ENCODE data around the gene BNIP1. TPM values are rescaled to one million over a fixed set of nuclear protein-coding genes. Genes with fewer than 3 reads are reported as not detected.

The BNIP1 gene
- total RNA-seq, 1 donor from 2014 or later, result 9.1 TPM

DNA sequence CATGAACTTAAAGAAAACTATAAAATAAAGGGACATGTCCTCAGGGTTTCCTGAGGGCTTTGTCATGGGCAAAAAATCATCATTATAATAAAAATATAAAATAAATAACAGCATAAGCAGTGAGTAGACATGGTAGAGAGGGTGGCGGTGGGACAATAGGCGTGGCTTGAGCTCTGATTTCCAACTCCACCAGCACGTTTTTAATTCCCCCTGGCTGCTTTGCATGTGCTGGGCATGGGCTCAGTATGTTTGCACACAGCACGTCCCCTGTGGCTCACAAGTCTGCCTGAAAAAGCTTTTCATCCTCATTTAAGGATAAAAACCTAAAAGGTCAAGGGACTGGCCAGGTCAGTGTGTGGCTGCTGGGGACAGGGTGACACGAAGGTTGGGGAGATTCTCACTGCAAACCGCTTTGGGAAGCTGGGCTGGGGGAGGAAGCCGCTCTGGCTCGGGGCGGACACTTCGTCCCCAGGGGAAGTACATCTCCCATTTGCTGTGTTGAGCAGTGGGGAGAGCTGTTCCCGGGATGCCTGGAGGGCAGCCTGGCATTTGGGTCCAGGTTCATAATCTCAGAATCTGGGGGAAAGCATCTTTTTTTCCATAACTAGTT is 58.0 kb downstream of the BNIP1 start:
- no peaks in the 10 kb centered on the region for H3K9me3 ChIP-seq
- H3K27ac ChIP-seq, result no peak overlapping the region
- ATAC-seq, result no peak
- TF ChIP-seq, protein P1, sequence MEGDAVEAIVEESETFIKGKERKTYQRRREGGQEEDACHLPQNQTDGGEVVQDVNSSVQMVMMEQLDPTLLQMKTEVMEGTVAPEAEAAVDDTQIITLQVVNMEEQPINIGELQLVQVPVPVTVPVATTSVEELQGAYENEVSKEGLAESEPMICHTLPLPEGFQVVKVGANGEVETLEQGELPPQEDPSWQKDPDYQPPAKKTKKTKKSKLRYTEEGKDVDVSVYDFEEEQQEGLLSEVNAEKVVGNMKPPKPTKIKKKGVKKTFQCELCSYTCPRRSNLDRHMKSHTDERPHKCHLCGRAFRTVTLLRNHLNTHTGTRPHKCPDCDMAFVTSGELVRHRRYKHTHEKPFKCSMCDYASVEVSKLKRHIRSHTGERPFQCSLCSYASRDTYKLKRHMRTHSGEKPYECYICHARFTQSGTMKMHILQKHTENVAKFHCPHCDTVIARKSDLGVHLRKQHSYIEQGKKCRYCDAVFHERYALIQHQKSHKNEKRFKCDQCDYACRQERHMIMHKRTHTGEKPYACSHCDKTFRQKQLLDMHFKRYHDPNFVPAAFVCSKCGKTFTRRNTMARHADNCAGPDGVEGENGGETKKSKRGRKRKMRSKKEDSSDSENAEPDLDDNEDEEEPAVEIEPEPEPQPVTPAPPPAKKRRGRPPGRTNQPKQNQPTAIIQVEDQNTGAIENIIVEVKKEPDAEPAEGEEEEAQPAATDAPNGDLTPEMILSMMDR (IDR thresholded peaks at IDR 0.05), result no peak
- no peaks in the 10 kb centered on the region for H3K4me1 ChIP-seq
- peaks cover 35% of the 10 kb centered on the region for H3K27me3 ChIP-seq
- H3K36me3 ChIP-seq, result no peaks in the 10 kb centered on the region
- no peak overlapping the region for H3K4me3 ChIP-seq
- intact Hi-C loops (cut with DNase I), result no loop called here
- DNase-seq, result no peak

DNA sequence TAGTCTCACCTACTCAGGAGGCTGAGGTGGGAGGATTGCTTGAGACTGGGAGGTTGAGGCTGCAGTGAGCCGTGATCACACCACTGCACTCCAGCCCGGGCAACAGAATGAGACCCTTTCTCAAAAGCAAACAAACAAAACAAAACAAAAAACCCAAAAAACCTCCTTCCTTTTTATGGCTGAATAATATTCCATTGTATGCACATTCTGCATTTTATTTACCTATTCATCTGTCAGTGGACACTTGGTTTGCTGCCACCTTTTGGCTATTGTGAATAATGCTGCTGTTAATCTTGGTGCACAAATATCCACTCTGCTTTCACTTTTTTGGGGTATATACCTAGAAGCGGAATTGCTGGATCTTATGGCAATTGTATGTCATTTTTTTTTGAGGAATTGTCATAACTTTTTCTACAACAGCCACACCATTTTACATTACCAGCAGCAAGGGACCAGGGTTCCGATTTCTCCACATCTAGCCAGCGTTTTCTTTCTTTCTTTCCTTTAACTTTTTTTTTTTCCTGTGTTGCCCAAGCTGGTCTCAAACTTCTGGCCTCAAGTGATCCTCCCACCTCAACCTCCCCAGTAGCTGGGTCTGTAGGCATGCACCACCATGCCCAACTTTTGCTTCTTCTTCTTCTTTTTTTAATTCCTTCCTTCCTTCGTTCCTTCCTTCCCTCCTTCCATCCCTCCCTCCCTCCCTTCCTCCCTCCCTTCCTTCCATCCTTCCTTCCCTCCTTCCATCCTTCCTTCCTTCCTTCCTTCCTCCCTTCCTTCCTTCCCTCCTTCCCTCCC is 60.1 kb downstream of the BNIP1 start:
- intact Hi-C loops (cut with DNase I), result no loop called here
- no peak for DNase-seq
- Histone ChIP-seq H3K36me3 (no peaks in the 10 kb centered on the region), H3K4me3 (no peak overlapping the region), H3K4me1 (no peaks in the 10 kb centered on the region), H3K27ac (no peak overlapping the region), H3K9me3 (no peaks in the 10 kb centered on the region), H3K27me3 (peaks cover 31% of the 10 kb centered on the region)
- TF ChIP-seq, protein P1 (IDR thresholded peaks at IDR 0.05), result peak; percentile 57
- ATAC-seq, result no peak

DNA sequence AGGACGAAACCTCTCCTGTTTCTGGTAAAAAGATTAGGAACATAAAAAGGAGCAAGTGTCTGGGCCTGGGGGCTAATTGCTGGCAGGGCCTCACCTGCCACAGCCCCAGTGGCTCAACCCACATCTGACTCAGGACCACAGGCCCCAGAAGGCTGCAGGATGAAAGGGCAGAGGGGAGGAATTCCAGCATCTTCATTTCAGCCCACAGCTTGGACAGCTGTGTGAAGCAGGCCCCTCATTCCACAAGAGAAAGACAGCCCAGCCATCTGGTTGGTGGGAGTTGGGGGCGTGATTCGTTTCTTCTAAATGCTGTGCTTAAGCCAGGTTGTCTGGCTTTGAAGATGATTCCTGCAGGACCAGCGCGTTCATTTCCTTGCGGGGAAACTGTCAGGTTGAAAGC is 61.6 kb downstream of the BNIP1 start:
- Histone ChIP-seq H3K27ac (no peak overlapping the region), H3K9me3 (no peaks in the 10 kb centered on the region), H3K36me3 (no peaks in the 10 kb centered on the region), H3K4me1 (no peaks in the 10 kb centered on the region), H3K4me3 (no peak overlapping the region), H3K27me3 (peaks cover 31% of the 10 kb centered on the region)
- DNase-seq, result no peak
- TF ChIP-seq, protein P1 (IDR thresholded peaks at IDR 0.05), result no peak
- no peak for ATAC-seq
- intact Hi-C loops (cut with DNase I), result no loop called here

DNA sequence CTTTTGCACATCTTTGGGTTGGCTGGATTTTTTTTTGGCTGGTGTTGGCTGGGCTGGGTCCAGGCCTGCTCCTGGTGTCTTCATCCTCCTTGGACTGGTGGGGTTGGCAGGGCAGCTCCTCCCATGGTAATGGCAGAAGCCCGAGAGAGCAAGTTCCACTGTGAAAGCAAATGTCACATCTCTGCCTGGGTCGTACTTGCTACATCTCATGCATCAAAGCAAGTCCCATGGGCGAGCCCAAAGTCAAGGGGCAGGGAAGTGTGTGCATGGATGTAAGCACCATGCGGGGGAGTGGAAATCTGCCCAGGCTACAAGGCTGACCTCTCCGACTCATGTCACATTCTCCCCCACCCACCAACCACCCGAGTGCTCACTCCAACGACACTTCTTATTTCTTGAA is 64.0 kb downstream of the BNIP1 start:
- Histone ChIP-seq H3K27ac (no peak overlapping the region), H3K4me3 (no peak overlapping the region), H3K4me1 (no peaks in the 10 kb centered on the region), H3K36me3 (no peaks in the 10 kb centered on the region), H3K9me3 (no peaks in the 10 kb centered on the region), H3K27me3 (peaks cover 10% of the 10 kb centered on the region)
- intact Hi-C loops (cut with DNase I), result no loop called here
- ATAC-seq (no peak), DNase-seq (peak; percentile 35)
- TF ChIP-seq, protein P1 (IDR thresholded peaks at IDR 0.05), result no peak

DNA sequence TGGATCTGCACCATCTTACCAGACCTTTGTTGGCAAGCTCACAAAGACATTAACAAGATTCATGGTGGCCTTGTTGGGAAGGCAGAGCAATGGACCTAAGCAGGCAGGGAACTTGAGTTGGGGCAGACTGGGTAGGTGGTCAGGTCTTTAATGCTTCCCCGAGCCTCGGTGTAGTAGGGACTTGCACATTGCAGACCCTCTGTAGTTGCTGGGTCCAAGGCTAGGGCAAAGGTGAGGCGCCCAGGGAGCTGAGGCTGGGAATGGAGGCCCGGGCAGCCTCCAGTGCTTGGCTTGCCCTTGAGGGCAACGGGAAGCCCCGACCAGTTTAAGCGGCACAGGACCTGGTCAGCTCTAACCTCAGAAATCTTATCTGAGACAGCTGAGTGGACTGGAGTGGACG is 66.5 kb downstream of the BNIP1 start:
- Histone ChIP-seq H3K4me1 (no peaks in the 10 kb centered on the region), H3K36me3 (no peaks in the 10 kb centered on the region), H3K27ac (no peak overlapping the region), H3K27me3 (no peaks in the 10 kb centered on the region), H3K9me3 (no peaks in the 10 kb centered on the region), H3K4me3 (no peak overlapping the region)
- TF ChIP-seq, protein P1 (IDR thresholded peaks at IDR 0.05), result no peak
- peak; percentile 41 for DNase-seq
- no peak for ATAC-seq
- intact Hi-C loops (cut with DNase I), result no loop called here

Data from upper lobe of right lung (tissue), 1 donor.